Chondrocyte (in vitro differentiated cells): Measurements from ENCODE around the gene CHRD. TPM values are rescaled to one million over a fixed set of nuclear protein-coding genes. Genes with fewer than 3 reads are reported as not detected.

Experiments
- DNase-seq: peaks from one replicate; pipeline ENCODE4 v3.0.0; 2021; ENCODE audit warnings: mixed read lengths, low spot score
- H3K27ac Mint-ChIP-seq: one replicate; pipeline ENCODE4 v1.8.0; 2021; ENCODE audit warnings: mild to moderate bottlenecking, moderate library complexity, mixed read lengths; ENCODE audit not compliant: unreplicated experiment
- H3K27me3 Mint-ChIP-seq: 2 replicates; pipeline ENCODE4 v1.8.0; 2021; ENCODE audit warnings: low read depth, mixed read lengths
- H3K36me3 Mint-ChIP-seq: 2 replicates; pipeline ENCODE4 v1.8.0; 2021; ENCODE audit warnings: low read depth, mixed read lengths
- H3K4me1 Mint-ChIP-seq: 2 replicates; pipeline ENCODE4 v1.8.0; 2021; ENCODE audit warnings: low read depth, mild to moderate bottlenecking, mixed read lengths
- H3K4me3 Mint-ChIP-seq: one replicate; pipeline ENCODE4 v1.8.0; 2021; ENCODE audit warnings: mild to moderate bottlenecking, moderate library complexity, mixed read lengths; ENCODE audit not compliant: unreplicated experiment
- H3K9me3 Mint-ChIP-seq: 2 replicates; pipeline ENCODE4 v1.8.0; 2021; ENCODE audit warnings: low read depth, mixed read lengths
- CTCF ChIP-seq: fragments of 200-600 bp; sonication (generic); IDR thresholded peaks from 2 replicates; pipeline ENCODE4 v1.5.0; 2021; ENCODE audit warnings: antibody characterized with exemption, mild to moderate bottlenecking, moderate library complexity
- total RNA-seq: library from RNA; stranded (reverse); gene quantifications from 3 replicates; pipeline ENCODE4 v1.2.1, GENCODE V29; 2021

CHRD gene
- total RNA-seq, 1 donor from 2014 or later, result 1.5 TPM

- peaks cover 7% of the 10 kb centered on the region for H3K36me3 Mint-ChIP-seq
- no peak for TF ChIP-seq CTCF
- no peaks in the 10 kb centered on the region for H3K9me3 Mint-ChIP-seq
- no peak overlapping the region for H3K4me3 Mint-ChIP-seq
- no peak overlapping the region for H3K27ac Mint-ChIP-seq
- no peaks in the 10 kb centered on the region for H3K27me3 Mint-ChIP-seq
- no peak for DNase-seq
- peaks cover 6% of the 10 kb centered on the region for H3K4me1 Mint-ChIP-seq
Measured at GRCh38 chr3:184352149-184352785, 27.6 kb upstream of the CHRD start.

GRCh38 chr3:184352897-184353545 lies 26.8 kb upstream of the CHRD start:
- Mint-ChIP-seq H3K27me3 (no peaks in the 10 kb centered on the region), H3K9me3 (no peaks in the 10 kb centered on the region), H3K4me3 (no peak overlapping the region), H3K4me1 (peaks cover under 1% of the 10 kb centered on the region), H3K36me3 (peaks cover 7% of the 10 kb centered on the region), H3K27ac (no peak overlapping the region)
- TF ChIP-seq CTCF, result no peak
- no peak for DNase-seq

GRCh38 chr3:184353546-184353941 lies 26.3 kb upstream of the CHRD start:
- no peak overlapping the region for H3K27ac Mint-ChIP-seq
- no peaks in the 10 kb centered on the region for H3K4me1 Mint-ChIP-seq
- H3K4me3 Mint-ChIP-seq, result no peak overlapping the region
- peaks cover 9% of the 10 kb centered on the region for H3K36me3 Mint-ChIP-seq
- H3K27me3 Mint-ChIP-seq, result no peaks in the 10 kb centered on the region
- TF ChIP-seq CTCF, result no peak
- DNase-seq, result no peak
- H3K9me3 Mint-ChIP-seq, result no peaks in the 10 kb centered on the region

GRCh38 chr3:184354121-184354728 lies 25.6 kb upstream of the CHRD start:
- Mint-ChIP-seq H3K4me1 (no peaks in the 10 kb centered on the region), H3K4me3 (no peak overlapping the region), H3K36me3 (peaks cover 9% of the 10 kb centered on the region), H3K27me3 (no peaks in the 10 kb centered on the region), H3K27ac (no peak overlapping the region), H3K9me3 (no peaks in the 10 kb centered on the region)
- no peak for DNase-seq
- TF ChIP-seq CTCF, result peak; percentile 83

GRCh38 chr3:184354754-184355153 lies 25.1 kb upstream of the CHRD start:
- no peaks in the 10 kb centered on the region for H3K27me3 Mint-ChIP-seq
- H3K4me1 Mint-ChIP-seq, result no peaks in the 10 kb centered on the region
- DNase-seq, result no peak
- H3K4me3 Mint-ChIP-seq, result no peak overlapping the region
- H3K9me3 Mint-ChIP-seq, result no peaks in the 10 kb centered on the region
- no peak for TF ChIP-seq CTCF
- H3K36me3 Mint-ChIP-seq, result peaks cover 9% of the 10 kb centered on the region
- no peak overlapping the region for H3K27ac Mint-ChIP-seq
